T-helper 17 cell (primary cell): ENCODE data around the gene ZSWIM5. TPM values are rescaled to one million over a fixed set of nuclear protein-coding genes. Genes with fewer than 3 reads are reported as not detected.

Experiments used
- ATAC-seq: fragments of 150-1000 bp; cut with Tn5 transposase; 2 replicates; pipeline ENCODE4 v1.10.0; 2021; ENCODE audit warnings: mild to moderate bottlenecking, moderate library complexity
- DNase-seq, 3 donors: peaks; one replicate each; pipeline versions ENCODE4 v3.0.0 to v3.0.0-alpha.2; 2020 to 2021
- H3K9me3 ChIP-seq: one replicate; pipeline ENCODE4 v1.7.0; 2013; ENCODE audit warnings: low read length, mild to moderate bottlenecking; ENCODE audit not compliant: control insufficient read depth, poor library complexity, severe bottlenecking
- H3K27ac Mint-ChIP-seq: one replicate; pipeline ENCODE4 v1.8.0; 2022; ENCODE audit warnings: mild to moderate bottlenecking, moderate library complexity, mixed read lengths
- H3K27me3 Mint-ChIP-seq: one replicate; pipeline ENCODE4 v1.8.0; 2022; ENCODE audit warnings: mixed read lengths
- H3K36me3 Mint-ChIP-seq: one replicate; pipeline ENCODE4 v1.8.0; 2022; ENCODE audit warnings: low read depth, mixed read lengths
- H3K4me1 Mint-ChIP-seq: one replicate; pipeline ENCODE4 v1.8.0; 2022; ENCODE audit warnings: mild to moderate bottlenecking, mixed read lengths
- H3K4me3 Mint-ChIP-seq: one replicate; pipeline ENCODE4 v1.8.0; 2022; ENCODE audit warnings: mild to moderate bottlenecking, moderate library complexity, mixed read lengths
- total RNA-seq, 4 donors: library from RNA in 2 of 4; stranded (reverse) in 2 of 4; gene quantifications; one replicate each; pipeline ENCODE4 v1.2.3 and lab custom pipeline; 2022 to 2026

ZSWIM5 gene
- total RNA-seq, 2 donors from 2014 or later: 1.6 to 2.1 TPM

- peak; percentile 34 for ATAC-seq
- H3K4me1 Mint-ChIP-seq: peaks cover 41% of the 10 kb centered on the region
- DNase-seq: peak; percentile 49 to 76 (median 60)
- H3K27me3 Mint-ChIP-seq: no peaks in the 10 kb centered on the region
- peak overlapping the region; percentile 75 for H3K4me3 Mint-ChIP-seq
- no peaks in the 10 kb centered on the region for H3K9me3 ChIP-seq
- H3K27ac Mint-ChIP-seq: peak overlapping the region; percentile 39
- peaks cover 4% of the 10 kb centered on the region for H3K36me3 Mint-ChIP-seq
Observed at GRCh38 chr1:45014321-45015028, 191.9 kb downstream of the ZSWIM5 start.

GRCh38 chr1:45013551-45014209 is 192.7 kb downstream of the ZSWIM5 start:
- Mint-ChIP-seq H3K27ac (peak overlapping the region; percentile 95), H3K4me3 (peak overlapping the region; percentile 96), H3K4me1 (peaks cover 45% of the 10 kb centered on the region), H3K36me3 (peaks cover 4% of the 10 kb centered on the region), H3K27me3 (no peaks in the 10 kb centered on the region)
- ATAC-seq: no peak
- no peak for DNase-seq
- no peaks in the 10 kb centered on the region for H3K9me3 ChIP-seq

- Mint-ChIP-seq H3K27ac (peak overlapping the region; percentile 95), H3K4me3 (peak overlapping the region; percentile 96), H3K4me1 (peaks cover 41% of the 10 kb centered on the region), H3K36me3 (peaks cover 5% of the 10 kb centered on the region), H3K27me3 (no peaks in the 10 kb centered on the region)
- DNase-seq (peak in 1 of 3 donors; percentile 17), ATAC-seq (no peak)
- no peaks in the 10 kb centered on the region for H3K9me3 ChIP-seq
Observed at GRCh38 chr1:45012639-45013278, 193.6 kb downstream of the ZSWIM5 start.

DNA sequence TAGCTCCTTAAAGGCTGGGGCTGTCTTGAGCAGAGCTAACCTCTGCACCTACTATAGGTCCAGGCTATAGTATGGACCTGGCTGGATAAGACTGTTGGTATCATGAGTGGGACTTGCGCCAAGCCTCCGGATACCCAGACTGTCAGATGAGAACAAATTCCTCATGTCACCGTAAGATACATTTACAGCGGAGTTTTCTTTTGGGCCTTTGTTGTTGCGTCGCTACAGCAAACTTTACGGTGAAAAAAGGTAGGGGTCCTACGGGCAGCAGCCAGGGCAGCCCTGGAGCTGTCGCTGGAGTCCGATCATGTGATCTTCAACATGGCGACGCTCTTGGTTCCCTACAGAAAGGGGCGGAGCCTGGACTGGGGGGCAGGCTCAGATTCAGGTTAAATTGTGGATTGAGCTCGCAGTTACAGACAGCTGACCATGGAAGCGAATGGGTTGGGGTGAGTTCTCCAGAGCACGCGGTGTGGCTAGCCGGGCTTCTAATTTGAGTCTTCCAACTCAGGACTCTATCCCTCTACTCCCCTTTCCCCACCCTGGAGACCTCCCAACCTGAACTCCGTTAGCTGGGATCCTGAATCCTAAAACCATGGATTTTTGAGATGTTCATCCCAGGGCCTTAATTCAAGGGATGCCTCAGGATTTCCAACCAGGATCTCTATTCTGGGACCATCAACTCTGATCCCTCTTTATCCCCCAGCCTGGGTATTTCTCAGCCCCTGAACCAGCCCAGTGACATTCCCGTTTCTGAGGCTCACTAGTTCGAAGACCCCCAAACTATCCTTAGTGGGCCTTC is 194.4 kb downstream of the ZSWIM5 start, which contains the start of gene UROD:
Gene UROD (plus strand): TSS at position 418 of the 802 bp plus-strand sequence. CDS start 12 bp downstream, at position 430.
- peak; percentile 71 to 78 (median 78) for DNase-seq
- Mint-ChIP-seq H3K4me1 (peaks cover 41% of the 10 kb centered on the region), H3K4me3 (peak within 1 kb of the TSS; percentile 96), H3K27me3 (no peaks in the 10 kb centered on the region), H3K27ac (peak within 1 kb of the TSS; percentile 95), H3K36me3 (peaks cover 8% of the 10 kb centered on the region)
- peak; percentile 87 for ATAC-seq
- no peaks in the 10 kb centered on the region for H3K9me3 ChIP-seq

DNA sequence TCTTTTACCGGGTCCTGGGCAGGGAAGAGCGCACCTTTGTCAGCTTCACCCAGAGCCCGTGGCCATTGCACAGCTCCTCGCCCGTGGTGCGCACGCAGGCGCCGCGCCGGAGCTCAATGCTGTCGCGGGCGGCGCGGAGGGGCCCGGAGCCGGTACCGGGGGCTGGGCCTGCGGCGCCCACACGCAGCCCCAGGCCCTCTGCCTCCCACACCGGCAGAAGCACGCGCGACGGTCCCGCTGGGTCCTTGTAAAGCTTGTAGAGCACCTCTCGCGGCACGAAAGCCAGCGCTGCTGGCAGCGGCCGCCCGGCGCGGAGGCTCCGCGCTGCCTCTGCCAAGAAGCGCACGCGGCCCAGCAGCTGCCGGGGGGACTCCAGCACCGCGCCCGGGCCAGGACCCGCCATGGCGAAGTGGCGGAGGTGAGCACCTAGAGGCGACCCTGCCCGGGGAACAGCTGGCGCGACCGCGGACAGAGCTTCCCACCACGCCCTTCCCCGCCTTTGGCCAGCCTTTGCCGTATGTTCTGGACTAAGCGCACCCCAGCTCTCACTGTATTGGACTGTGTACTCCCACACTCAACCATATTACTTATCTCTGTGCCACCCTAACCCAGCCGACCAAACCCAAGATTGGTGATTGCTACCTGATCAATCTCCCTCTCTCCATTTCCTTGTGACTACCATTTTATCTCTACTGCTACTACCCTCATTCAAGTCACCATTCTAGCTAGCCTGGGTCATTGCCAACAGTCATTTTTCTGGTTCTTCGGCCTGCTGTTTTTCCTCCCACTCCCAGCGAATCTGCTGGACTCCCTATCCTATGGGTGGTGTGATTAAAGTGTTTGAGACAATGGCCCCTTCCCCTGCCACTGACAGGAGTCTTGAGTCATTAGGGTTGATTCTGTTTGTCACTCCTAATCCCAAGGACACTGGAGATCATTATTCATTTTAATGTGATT is 195.3 kb downstream of the ZSWIM5 start, which contains the start of gene HECTD3:
Gene HECTD3 (minus strand): TSS at position 470 of the 957 bp plus-strand sequence. CDS start 67 bp downstream, at position 403.
- Mint-ChIP-seq H3K27me3 (no peaks in the 10 kb centered on the region), H3K36me3 (peaks cover 4% of the 10 kb centered on the region), H3K4me3 (peak within 1 kb of the TSS; percentile 96), H3K4me1 (peaks cover 39% of the 10 kb centered on the region), H3K27ac (peak within 1 kb of the TSS; percentile 95)
- no peaks in the 10 kb centered on the region for H3K9me3 ChIP-seq
- ATAC-seq (peak; percentile 75), DNase-seq (peak; percentile 42 to 60 (median 58))

- peak overlapping the region; percentile 72 for H3K27ac Mint-ChIP-seq
- H3K36me3 Mint-ChIP-seq: peaks cover 7% of the 10 kb centered on the region
- H3K4me1 Mint-ChIP-seq: peaks cover 42% of the 10 kb centered on the region
- peak overlapping the region; percentile 96 for H3K4me3 Mint-ChIP-seq
- DNase-seq (no peak), ATAC-seq (no peak)
- no peaks in the 10 kb centered on the region for H3K27me3 Mint-ChIP-seq
- H3K9me3 ChIP-seq: no peaks in the 10 kb centered on the region
Observed at GRCh38 chr1:45009956-45010854, 196.2 kb downstream of the ZSWIM5 start.

DNA sequence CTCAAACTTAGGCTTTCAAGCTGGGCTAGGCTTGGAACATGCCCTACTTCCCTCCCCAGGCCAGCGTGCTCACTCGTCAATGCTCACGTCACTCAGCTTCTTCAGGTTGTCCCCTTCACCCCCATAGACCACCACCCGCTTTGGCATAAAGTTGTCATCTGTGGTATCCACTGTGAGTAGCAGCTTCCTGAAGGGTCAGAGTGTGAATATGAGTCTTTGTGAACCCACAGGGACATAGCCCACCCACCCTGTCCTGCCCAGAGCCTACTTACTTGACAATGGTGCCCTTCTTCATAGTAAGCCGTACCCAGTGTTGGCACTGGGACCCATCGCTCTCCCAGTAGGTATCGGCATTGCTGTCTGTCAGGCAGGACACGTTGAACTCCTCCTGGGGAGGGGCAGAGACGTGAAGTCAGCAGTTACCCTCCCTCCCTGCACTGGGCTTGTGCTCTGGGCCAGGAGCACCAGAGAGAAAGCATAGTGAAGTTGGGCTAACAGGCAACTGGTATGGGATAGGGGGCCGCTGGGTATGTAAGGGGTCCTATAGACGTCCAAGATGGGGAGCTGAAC is 197.0 kb downstream of the ZSWIM5 start:
- peak overlapping the region; percentile 96 for H3K4me3 Mint-ChIP-seq
- no peaks in the 10 kb centered on the region for H3K27me3 Mint-ChIP-seq
- H3K4me1 Mint-ChIP-seq: peaks cover 43% of the 10 kb centered on the region
- DNase-seq: no peak
- H3K27ac Mint-ChIP-seq: no peak overlapping the region
- ATAC-seq: no peak
- no peaks in the 10 kb centered on the region for H3K9me3 ChIP-seq
- peaks cover 12% of the 10 kb centered on the region for H3K36me3 Mint-ChIP-seq

DNA sequence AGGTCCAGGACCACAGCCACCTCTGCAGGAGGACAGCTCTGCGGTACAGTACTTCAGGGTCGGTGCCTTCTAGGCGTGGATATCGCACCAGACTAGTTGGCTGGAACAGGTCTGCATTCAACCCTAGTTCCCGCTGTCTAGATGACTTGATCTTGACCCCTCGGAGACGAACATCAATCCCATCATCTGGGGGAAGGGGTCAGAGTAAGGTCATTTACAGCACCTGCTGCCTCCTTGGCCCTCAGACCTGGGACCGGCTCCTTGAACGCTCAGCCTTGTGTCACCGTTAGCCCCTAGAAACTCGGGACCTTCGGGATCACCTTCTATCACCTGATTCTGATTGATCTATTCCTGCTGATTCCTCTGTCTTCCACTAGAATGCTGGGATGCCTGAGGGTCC is 197.9 kb downstream of the ZSWIM5 start:
- Mint-ChIP-seq H3K4me3 (no peak overlapping the region), H3K36me3 (peaks cover 12% of the 10 kb centered on the region), H3K4me1 (peaks cover 41% of the 10 kb centered on the region), H3K27ac (no peak overlapping the region), H3K27me3 (no peaks in the 10 kb centered on the region)
- H3K9me3 ChIP-seq: no peaks in the 10 kb centered on the region
- no peak for ATAC-seq
- DNase-seq: no peak

DNA sequence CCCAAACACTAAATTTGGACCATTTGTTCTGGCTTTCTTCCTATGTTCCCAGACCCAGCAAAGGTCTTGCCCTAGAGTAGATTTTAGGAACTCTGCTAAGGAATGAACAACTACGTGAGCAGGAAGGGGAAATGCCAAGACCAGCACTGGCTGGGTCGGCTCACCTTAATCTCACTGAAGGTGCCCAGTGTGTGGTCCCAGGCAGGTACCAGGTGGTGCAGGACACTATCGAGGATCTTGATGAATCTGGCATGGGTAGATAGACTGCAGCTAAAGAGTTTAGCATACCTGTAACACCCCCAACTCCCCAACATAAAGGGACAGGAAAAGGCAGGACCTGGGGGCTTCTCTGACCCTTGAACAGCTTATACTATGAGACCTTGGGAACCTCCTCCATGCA is 198.3 kb downstream of the ZSWIM5 start:
- H3K27ac Mint-ChIP-seq: no peak overlapping the region
- no peaks in the 10 kb centered on the region for H3K27me3 Mint-ChIP-seq
- H3K36me3 Mint-ChIP-seq: peaks cover 12% of the 10 kb centered on the region
- peaks cover 39% of the 10 kb centered on the region for H3K4me1 Mint-ChIP-seq
- ATAC-seq: no peak
- DNase-seq: no peak
- no peak overlapping the region for H3K4me3 Mint-ChIP-seq
- H3K9me3 ChIP-seq: no peaks in the 10 kb centered on the region

GRCh38 chr1:45007311-45007710 is 199.1 kb downstream of the ZSWIM5 start:
- peaks cover 18% of the 10 kb centered on the region for H3K36me3 Mint-ChIP-seq
- peak overlapping the region; percentile 9 for H3K27ac Mint-ChIP-seq
- peaks cover 36% of the 10 kb centered on the region for H3K4me1 Mint-ChIP-seq

DNA sequence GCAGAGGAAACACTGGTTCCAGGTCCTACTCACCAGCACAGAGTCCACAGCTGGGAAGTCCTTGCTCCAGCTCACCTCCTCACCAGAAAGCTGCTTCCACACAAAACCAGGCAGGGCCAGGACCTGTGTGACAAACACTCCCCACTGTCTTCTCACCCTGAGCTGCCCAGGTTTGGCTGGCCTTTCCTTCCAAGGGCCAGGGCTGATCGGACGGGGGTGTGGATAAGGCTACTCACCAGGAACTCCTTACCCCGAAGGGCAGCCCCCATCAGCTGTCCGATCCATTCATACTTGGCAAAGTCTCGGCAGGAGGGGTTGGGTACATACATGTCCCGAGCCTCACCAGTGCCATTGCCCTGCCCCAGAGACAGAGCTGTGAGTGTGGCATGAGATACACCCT is 200.6 kb downstream of the ZSWIM5 start:
- H3K9me3 ChIP-seq: no peaks in the 10 kb centered on the region
- peaks cover 18% of the 10 kb centered on the region for H3K36me3 Mint-ChIP-seq
- no peak overlapping the region for H3K4me3 Mint-ChIP-seq

More at GRCh38 chr1:45007311-45007710, 199.1 kb downstream of the ZSWIM5 start:
- ATAC-seq (no peak), DNase-seq (no peak)
- no peaks in the 10 kb centered on the region for H3K27me3 Mint-ChIP-seq
- H3K9me3 ChIP-seq: no peaks in the 10 kb centered on the region
- no peak overlapping the region for H3K4me3 Mint-ChIP-seq

More for the DNA sequence above, 200.6 kb downstream of the ZSWIM5 start:
- ATAC-seq (no peak), DNase-seq (no peak)
- H3K27ac Mint-ChIP-seq: no peak overlapping the region
- no peaks in the 10 kb centered on the region for H3K27me3 Mint-ChIP-seq
- H3K4me1 Mint-ChIP-seq: peaks cover 31% of the 10 kb centered on the region
